ENCODE results near the gene SLC7A6. TPM values are rescaled to one million over a fixed set of nuclear protein-coding genes. Genes with fewer than 3 reads are reported as not detected.

SLC7A6 gene
- polyA plus RNA-seq, 1 experiment, result 51.2 TPM

DNA sequence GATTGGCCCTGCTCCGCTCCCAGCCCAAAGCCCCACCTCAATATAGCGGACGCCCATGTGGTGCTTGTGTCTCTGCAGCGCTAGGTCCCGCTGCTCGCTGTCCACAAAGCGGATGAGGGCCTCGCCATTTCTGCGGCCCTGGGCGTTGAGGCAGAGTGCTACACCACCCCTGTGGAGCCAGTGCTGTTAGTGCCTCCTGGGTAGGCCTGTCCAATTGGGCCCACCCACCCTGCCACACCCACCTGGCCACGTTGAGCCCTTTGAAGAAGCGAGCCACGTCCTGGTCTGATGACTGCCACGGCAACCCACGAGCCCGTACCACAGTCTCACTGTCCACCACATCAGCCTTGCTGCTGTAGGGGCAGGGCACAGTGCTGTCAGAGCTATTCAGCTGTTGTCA, 32.0 kb upstream of the SLC7A6 start:
- DNase-seq (ENCODE audit: low read depth), result no peak
- POLR2A ChIA-PET, result no interaction called here
- CTCF ChIA-PET, result no interaction called here
- TF ChIP-seq, protein P1, sequence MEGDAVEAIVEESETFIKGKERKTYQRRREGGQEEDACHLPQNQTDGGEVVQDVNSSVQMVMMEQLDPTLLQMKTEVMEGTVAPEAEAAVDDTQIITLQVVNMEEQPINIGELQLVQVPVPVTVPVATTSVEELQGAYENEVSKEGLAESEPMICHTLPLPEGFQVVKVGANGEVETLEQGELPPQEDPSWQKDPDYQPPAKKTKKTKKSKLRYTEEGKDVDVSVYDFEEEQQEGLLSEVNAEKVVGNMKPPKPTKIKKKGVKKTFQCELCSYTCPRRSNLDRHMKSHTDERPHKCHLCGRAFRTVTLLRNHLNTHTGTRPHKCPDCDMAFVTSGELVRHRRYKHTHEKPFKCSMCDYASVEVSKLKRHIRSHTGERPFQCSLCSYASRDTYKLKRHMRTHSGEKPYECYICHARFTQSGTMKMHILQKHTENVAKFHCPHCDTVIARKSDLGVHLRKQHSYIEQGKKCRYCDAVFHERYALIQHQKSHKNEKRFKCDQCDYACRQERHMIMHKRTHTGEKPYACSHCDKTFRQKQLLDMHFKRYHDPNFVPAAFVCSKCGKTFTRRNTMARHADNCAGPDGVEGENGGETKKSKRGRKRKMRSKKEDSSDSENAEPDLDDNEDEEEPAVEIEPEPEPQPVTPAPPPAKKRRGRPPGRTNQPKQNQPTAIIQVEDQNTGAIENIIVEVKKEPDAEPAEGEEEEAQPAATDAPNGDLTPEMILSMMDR (IDR thresholded peaks at IDR 0.05; ENCODE audit: insufficient read depth, low read depth, low read length), result no peak
- Histone ChIP-seq H3K4me3 (ENCODE audit: low read depth, low read length) (no peak overlapping the region), H3K27me3 (ENCODE audit: control insufficient read depth, insufficient read depth, low read length) (no peaks in the 10 kb centered on the region), H3K36me3 (ENCODE audit: control insufficient read depth, insufficient read depth, low read length) (peaks cover 4% of the 10 kb centered on the region)

GRCh38 chr16:68233085-68233834, 31.1 kb upstream of the SLC7A6 start:
- H3K4me3 ChIP-seq (ENCODE audit: low read depth, low read length), result no peak overlapping the region
- POLR2A ChIA-PET, result no interaction called here
- TF ChIP-seq, protein P1 (IDR thresholded peaks at IDR 0.05; ENCODE audit: insufficient read depth, low read depth, low read length), result no peak
- CTCF ChIA-PET, result interaction anchor here (1.9 kb wide), 1 partner anchor 139 kb away, joined by 6 read pairs; no protein-coding TSS in a partner anchor
- DNase-seq (ENCODE audit: low read depth), result no peak
- peaks cover 4% of the 10 kb centered on the region for H3K36me3 ChIP-seq (ENCODE audit: control insufficient read depth, insufficient read depth, low read length)
- no peaks in the 10 kb centered on the region for H3K27me3 ChIP-seq (ENCODE audit: control insufficient read depth, insufficient read depth, low read length)

DNA sequence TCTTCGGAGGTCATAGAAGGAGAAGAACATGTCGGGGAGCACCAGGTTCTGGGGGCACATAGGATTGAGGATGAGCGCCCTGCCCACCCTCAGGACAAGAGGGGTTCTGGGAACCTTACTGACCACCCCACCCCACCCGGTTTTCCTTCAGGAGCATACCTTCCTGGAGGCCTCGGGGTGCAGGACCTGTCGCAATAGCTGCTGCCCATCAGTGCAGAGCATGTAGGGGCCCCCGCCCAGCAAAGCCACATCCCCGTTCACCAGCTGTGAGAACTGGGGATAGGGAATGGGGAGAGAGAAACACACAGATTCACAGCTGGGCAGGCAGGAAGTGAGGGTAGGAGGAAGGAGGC, 30.5 kb upstream of the SLC7A6 start:
- H3K36me3 ChIP-seq (ENCODE audit: control insufficient read depth, insufficient read depth, low read length), result peaks cover 4% of the 10 kb centered on the region
- no peak for DNase-seq (ENCODE audit: low read depth)
- H3K27me3 ChIP-seq (ENCODE audit: control insufficient read depth, insufficient read depth, low read length), result no peaks in the 10 kb centered on the region
- CTCF ChIA-PET, result interaction anchor here (1.4 to 1.9 kb wide), 2 partner anchors 140 to 417 kb away, joined by 5 to 6 read pairs; no protein-coding TSS in a partner anchor
- POLR2A ChIA-PET, result no interaction called here
- TF ChIP-seq, protein P1 (IDR thresholded peaks at IDR 0.05; ENCODE audit: insufficient read depth, low read depth, low read length), result no peak
- H3K4me3 ChIP-seq (ENCODE audit: low read depth, low read length), result no peak overlapping the region

GRCh38 chr16:68234188-68235107, 29.9 kb upstream of the SLC7A6 start:
- Histone ChIP-seq H3K27me3 (ENCODE audit: control insufficient read depth, insufficient read depth, low read length) (no peaks in the 10 kb centered on the region), H3K4me3 (ENCODE audit: low read depth, low read length) (no peak overlapping the region), H3K36me3 (ENCODE audit: control insufficient read depth, insufficient read depth, low read length) (peaks cover 4% of the 10 kb centered on the region)
- CTCF ChIA-PET, result interaction anchor here (1.4 to 1.9 kb wide), 2 partner anchors 140 to 418 kb away, joined by 5 to 6 read pairs; no protein-coding TSS in a partner anchor
- POLR2A ChIA-PET, result no interaction called here
- TF ChIP-seq, protein P1 (IDR thresholded peaks at IDR 0.05; ENCODE audit: insufficient read depth, low read depth, low read length), result no peak
- no peak for DNase-seq (ENCODE audit: low read depth)
